ENCODE results near the gene GAL3ST2.
"Not testable (repeated sequence)": the region's sequence is repeated elsewhere in the genome, so short reads cannot be mapped to it uniquely, and the experiment has no call there.

GAL3ST2 gene

DNA sequence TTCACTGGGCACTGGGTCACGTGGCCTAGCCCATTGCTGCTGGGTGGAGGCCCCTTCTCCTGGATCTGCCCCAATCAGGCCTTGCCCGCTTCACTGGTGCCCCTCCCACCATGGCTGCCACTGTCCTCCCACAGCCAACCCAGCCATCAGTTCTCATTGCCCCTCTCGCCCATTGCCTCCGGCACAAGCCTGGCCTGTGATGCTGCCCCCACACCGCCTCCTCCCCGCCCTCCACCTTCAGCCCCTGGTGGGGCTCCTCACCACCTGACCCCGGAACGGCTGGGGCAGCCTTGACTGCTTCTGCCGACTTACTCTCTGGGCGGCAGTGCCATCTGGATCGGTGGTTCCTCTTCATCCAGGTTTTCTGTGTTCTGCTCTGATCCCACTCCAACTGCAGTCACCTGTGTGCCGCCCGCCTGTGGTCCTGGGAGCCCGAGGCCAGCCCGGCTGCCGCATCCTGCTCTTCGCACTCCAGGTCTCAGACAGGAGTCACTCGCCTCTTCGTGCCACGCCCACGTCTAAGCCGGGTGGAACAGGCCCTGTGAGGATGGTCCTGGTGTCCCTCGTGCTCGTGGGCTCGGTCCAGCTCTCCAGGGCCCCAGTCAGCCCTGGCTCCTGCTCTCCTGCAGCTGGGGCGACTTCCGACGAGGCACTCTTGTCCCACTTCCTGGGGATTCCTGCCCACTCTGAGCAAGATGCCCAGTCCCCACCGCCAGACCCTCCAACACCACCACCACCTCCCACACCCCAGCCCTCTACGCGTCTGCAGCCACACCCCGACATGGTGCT, 28.0 kb upstream of the GAL3ST2 start:
- DNase-seq = no peak

DNA sequence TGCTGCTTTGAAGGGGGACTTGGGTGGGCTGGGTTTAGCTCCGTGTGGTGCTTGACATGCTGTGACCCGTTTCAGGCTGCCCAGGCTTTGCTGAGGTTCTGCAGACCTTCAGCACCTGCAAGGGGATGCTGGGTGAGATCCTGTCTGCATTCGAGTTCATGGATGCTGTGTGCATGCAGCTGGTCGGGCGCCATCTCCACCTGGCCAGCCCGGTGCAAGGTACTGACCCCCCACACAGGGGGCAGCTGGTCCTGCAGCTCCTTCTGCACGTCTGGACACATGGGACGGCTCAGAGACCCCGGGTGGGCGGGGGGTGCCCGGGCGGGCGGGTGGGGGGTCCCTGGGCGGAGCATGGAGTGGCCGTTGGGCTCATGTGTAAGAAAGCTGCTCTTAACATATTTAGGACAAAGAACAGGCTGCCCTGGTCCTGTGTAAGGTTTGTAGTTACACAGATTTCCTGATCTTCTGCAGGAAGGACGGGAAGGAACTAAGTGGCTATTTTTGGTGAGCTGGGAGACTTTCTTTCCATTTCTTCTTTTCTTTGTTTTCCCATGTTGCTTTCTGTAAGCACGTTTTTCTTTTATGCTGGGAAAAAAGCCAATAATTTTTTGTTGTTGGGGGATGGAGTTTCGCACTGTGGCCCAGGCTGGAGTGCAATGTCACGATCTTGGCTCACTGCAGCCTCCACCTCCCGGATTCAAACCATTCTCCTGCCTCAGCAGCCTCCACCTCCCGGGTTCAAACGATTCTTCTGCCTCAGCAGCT, 26.4 kb upstream of the GAL3ST2 start:
- DNase-seq = no peak

DNA sequence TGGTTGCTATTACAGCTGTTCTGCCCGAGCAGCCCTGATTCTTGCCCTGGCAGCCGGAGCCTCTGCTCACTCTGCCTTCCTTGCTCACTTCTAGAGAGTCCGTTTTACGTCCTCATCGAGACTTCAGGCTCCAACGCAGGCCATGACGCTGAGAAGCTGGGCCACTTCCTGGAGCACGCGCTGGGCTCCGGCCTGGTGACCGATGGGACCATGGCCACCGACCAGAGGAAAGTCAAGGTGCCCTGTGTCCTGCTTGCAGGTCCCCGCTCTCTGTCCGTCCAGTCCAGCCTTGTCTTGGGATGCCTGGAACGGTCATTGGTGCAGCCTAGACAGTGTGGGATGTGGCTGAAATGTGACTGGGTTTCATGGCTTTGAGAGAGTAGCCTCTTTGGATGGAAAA, 25.5 kb upstream of the GAL3ST2 start:
- no peak for DNase-seq

DNA sequence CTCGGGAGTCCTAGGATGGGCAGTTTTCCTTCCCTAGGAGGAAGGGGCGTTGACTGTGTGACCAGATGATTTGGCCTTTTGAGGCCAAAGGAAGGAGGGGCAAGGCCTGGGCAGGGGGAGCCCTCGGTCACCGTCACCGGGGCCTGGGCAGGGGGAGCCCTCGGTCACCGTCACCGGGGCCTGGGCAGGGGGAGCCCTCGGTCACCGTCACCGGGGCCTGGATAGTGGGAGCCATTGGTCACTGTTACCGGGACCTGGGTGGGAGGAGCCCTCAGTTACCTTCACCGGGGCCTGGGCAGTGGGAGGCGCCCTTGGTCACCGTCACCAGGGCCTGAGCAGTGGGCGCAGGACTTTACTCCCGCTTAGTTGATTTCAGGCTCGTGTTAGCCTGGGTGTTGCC, 24.8 kb upstream of the GAL3ST2 start:
- DNase-seq = no peak

DNA sequence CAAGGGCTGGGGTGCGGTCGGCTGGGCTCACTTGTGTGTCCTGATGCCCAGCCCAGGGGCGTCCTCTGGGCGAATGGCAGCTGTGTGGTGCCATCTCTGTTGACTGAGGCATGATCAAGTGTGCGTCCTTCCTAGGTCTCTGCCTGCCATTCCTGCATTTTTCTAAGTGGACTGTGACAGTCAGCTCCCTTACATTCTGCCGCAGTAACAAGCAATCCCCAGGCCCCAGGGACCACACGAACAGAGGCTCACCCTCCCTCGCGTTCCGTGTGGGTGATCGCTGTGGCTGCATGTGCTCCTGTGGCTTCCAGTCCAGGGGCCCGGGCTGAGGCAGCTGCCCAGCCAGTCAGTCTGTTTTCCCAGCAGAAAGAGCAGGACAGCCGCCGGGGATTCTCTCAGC, 24.4 kb upstream of the GAL3ST2 start:
- no peak for DNase-seq

DNA sequence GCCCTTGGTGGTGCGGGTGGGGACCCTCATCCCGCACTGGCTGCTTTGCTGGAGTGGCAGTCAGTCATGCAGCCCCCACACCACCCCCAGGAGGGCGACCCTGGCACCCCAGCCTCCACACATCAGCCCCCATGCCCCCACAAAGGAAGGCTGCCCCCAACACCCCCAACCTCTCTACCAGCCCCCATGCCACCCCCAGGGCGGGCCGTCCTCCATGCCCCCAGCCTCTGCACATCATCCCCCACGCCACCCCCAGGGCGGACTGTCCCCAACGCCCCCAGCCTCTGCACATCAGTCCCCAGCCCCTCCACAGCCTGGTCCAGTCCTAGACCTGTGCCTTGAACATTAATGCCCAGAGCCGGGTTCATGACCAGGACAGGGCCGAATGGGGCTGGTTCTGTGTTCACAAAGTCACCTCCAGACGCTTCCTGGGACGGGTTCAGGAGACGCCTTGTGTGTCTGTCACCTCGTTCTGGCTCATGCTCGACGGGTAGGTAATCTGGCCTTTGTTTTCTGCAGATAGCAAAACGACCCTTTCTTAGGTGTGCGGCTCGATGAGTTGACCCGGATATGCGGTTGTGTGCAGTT, 23.8 kb upstream of the GAL3ST2 start:
- DNase-seq = no peak

DNA sequence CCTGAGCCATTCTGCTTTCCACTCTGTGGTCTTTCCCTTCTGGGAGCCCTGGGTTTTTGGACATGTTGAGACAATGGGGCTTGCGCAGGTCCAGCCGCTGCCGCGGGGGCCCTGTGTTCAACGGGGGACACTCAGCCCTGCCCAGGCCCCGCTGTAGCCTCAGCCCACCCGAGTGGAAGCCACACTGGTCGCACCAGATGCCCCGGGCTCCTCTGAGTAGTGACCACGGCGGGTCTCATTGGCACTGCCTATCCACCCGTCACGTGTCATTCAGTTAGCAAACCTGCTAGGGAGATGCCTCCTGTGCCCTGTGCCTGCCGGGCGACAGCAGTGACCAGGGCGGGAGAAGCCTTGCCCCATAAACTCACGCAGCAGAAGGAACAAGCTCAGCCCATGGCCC, 23.1 kb upstream of the GAL3ST2 start:
- DNase-seq = no peak

DNA sequence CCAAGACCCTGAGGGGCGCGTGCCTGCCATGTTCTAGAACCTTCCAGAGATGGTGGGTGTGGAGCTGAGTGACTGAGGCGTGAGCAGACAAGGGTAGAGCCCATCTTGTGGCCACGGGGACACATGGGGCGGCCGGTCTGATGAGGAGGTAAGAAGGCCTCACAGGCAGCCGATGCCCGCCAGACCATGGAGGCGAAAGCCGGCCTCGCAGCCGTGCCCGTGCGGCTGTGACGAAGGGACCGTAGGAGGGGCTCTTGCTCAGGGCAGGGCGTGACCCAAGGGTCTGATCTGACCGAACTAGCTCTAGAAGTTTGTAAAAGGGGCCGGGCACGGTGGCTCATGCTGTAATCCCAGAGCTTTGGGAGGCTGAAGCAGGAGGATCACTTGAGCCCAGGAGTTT, 22.6 kb upstream of the GAL3ST2 start:
- DNase-seq = no peak

DNA sequence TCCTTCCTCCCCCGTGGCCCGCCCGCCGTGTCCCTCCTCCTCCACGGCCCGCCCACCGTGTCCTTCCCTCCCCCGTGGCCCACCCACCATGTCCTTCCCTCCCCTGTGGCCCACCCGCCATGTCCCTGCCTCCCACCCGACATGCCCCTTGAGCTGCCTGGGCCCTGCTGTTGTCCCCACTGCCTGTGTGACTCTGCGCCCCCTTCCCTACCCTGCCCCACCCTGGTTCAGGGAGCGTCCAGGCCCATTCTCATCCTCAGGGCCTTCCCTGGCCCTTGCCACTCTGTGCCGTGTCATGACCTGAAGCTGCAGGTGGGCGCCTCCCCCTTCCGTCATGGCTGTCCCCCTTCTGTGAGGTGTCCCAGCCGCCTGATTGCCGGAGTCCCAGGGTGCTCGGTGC, 21.5 kb upstream of the GAL3ST2 start:
- DNase-seq = no peak

DNA sequence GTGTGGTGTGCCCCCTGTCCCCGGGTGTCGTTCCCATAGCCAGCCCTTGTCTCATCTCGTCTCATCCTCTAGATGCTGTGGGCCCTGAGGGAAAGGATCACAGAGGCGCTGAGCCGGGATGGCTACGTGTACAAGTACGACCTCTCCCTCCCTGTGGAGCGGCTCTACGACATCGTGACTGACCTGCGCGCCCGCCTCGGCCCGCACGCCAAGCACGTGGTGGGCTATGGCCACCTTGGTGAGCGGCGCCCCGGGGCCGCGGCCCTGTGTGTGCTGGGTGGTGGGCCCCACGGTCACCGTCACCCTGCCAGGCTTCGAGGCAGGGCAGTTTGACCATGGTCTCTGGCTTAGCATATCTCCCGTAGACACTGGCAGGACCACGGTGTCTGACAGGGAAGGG, 20.8 kb upstream of the GAL3ST2 start:
- no peak for DNase-seq

DNA sequence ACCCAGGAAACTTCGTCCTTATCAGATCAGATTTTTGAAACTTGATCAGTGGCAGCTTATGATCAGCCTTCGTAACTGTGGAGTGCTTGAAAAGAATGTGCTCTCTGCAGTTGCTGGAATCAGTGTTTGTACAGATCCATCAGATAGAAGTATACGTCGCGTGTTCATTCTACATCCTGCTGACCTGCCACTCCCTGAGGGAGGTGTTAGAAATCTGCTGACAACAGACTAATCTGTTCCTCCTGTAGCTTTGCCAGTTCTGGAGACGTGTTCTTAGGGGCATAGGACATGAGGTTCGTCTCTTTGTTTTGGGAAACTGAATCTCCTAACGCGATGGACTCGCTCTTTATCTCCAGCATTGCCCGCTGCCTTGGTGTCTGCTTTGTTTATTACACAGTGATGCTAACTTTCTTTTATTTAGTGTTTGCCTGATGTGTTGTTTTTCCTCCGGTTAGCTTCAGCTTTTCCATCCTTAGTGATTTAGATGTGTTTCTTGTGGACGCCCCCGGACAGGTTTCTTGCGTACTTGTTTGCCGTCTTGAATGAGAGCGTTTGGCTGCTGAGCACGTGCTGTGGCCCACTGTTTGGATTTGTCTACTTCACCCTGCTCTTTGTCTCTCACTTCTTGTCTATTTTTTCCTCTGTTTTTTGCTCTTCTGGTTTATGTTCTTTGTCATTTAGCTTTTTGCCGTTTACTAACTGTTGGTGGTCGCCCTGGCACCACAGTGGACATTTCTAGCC, 17.4 kb upstream of the GAL3ST2 start:
- no peak for DNase-seq

DNA sequence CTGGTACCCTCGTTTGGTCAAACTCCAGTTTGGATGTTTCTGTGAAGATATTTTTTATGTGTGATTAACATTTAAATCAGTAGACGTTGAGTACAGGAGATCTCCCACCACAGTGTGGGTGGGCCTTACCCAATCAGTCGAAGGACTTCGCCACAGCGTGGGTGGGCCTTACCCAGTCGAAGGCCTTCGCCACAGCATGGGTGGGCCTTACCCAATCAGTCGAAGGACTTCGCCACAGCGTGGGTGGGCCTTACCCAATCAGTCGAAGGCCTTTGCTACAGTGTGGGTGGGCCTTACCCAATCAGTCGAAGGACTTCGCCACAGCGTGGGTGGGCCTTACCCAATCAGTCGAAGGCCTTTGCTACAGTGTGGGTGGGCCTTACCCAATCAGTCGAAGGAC, 16.7 kb upstream of the GAL3ST2 start:
- DNase-seq = not testable (repeated sequence)

DNA sequence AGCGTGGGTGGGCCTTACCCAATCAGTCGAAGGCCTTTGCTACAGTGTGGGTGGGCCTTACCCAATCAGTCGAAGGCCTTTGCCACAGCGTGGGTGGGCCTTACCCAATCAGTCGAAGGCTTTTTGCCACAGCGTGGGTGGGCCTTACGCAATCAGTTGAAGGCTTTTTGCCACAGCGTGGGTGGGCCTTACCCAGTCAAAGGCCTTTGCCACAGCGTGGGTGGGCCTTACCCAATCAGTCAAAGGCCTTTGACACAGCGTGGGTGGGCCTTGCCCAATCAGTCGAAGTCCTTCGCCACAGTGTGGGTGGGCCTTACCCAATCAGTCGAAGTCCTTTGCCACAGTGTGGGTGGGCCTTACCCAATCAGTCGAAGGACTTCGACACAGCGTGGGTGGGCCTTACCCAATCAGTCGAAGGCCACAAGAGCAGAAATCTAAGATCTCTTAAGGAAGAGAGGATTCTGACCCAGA, 16.3 kb upstream of the GAL3ST2 start:
- no peak for DNase-seq

DNA sequence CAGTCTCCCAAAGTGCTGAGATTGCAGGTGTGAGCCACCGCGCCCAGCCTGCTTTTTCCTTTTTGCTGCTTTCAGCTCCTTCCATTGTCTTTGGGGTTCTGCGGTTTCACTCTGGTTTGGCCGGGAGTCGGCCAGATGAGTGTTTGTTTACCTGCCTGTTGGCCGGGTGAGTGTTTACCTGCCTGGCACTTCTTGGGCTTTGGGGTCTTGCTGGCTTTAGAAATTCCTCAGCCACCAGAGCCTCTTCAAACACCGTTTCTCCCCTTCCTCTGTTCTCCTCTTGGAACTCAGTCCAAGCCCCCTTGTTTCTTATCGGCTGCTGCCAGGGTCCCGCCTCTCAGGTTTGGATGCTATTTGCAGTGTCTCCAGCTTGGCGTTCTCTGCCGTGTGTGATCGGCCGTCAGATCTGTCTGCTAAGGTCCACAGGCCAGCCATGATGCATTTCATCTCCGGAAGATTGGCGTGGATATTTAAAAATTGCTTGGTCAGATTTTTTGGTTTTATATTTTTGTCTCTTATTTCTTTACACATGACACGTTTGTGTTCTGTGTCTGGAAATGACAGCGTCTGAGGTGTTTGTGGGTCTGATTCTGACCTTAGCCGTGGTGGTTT, 14.2 kb upstream of the GAL3ST2 start:
- peak; percentile 23 for DNase-seq

DNA sequence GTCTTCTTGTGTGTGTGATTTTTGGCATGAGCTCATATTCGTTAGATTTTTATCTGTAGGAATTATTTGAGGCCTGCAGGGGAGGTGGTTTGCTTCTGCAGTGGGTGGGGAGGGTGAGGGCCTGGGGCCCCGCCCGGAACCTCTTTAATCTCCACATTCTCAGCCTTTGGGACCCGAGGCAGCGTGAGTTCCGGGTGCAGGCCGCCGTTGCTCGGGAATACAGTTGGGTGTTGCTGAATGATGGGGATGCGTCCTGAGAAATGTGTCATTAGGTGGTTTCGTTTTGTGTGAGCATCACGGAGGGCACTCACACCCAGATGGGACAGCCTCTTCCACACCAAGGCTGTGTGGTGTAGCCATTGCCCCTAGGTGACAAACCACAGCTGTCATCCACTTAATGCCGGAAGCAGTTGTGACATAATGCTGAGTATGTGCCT, 13.7 kb upstream of the GAL3ST2 start:
- peak; percentile 89 for DNase-seq

DNA sequence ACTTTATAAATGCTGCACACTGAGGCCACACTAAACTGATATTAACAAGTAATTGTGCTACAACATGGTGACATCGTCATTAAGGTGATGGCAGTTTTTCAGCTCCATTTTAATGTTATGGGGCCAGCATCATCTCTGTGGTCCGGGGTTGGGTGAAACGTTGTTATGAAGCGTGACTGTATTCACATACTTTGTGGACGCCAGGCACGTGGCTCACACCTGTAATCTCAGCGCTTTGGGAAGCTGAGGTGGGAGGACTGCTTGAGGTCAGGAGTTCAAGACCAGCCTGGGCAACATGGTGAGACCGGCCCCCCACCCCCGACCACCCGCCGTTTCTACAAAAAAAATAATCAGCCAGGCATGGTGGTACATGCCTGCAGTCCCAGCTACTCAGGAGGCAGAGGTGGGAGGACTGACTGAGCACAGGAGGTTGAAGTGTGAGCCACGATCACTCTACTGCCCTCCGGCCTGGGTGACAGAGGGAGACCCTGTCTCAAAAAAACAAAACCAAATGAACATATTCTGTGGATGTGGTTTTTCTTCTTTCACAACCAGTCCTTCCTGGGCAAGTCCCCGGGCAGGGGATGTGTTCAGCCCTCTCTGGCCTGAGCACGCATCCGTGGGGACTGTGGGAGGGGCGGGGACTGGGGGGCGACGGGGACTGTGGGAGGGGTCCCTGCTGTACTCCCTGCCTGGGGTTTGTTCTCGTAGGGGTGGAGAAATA, 12.9 kb upstream of the GAL3ST2 start:
- peak; percentile 33 for DNase-seq

DNA sequence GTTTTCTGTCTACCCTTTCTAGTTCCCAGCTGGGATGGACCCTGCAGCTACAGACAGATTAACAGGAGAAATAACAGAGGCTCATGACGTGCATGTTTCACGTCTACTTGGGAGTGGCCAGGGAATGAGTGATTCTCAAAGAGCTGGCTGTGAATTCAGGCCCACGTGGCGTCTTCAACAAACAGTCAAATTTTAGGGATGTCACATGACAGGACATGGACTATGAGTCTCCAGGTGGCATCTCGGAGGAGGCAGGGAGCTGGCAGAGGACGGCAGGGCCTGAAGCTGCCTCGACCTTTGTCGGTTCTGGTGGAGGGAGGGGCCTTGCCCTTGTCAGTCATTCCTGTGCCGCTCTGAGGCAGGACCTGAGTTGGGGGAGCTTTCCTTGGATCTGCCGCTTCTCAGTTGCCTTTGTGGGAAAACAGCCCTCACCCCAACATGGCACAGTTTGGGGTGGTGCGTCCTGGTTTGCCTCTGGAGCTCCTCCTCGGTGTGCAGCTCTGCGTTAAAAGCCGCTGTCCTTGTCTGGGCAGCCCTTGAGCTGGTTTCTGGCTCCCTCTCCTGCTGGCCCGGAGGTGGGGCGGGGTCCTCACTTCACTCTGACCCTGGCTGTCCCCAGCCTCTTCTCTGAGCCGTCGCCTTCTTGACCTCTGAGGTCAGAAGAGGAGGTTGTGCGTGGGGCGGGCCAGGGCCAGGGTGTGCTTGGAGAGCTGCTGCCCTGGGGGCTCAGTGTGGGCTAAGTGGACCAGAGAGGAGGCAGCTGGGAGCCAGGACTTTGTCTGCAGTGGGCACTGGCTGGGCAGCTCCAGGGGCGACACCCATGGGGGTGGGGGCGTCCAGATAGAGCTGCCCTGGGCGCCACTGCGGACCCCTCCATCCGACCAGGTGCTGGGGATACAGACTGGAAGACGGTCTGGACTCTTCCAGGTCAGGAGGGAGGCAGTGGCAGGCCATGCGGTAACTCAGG, 12.1 kb upstream of the GAL3ST2 start:
- DNase-seq = no peak

DNA sequence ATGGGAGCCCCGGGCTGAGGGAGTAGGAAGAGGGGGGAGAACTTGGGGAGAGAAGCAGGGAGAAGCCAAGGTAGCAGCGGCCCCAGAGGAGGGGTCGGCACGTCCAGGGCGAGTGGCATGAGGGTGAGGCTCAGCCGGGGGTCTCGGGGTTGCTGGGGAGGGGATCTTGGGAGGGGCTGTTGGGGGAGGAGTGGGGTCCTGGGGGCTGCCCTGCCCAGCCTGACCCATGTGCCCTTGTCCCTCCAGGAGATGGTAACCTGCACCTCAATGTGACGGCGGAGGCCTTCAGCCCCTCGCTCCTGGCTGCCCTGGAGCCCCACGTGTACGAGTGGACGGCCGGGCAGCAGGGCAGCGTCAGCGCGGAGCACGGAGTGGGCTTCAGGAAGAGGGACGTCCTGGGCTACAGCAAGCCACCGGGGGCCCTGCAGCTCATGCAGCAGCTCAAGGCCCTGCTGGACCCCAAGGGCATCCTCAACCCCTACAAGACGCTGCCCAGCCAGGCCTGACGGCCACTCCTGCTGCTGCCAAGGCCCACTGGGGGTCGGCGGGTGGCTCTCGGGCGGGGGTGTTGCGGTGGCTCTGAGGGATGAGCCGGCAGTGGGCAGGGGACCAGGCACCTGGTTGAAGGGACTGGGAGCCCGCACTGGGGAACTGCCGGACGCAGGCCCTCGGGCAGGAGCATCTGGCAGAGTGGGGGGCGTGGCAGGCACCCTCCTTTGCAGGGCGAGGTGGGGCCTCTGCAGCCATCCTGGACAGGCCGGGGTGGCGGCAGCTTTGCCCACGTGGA, 9.0 kb upstream of the GAL3ST2 start:
- no peak for DNase-seq

DNA sequence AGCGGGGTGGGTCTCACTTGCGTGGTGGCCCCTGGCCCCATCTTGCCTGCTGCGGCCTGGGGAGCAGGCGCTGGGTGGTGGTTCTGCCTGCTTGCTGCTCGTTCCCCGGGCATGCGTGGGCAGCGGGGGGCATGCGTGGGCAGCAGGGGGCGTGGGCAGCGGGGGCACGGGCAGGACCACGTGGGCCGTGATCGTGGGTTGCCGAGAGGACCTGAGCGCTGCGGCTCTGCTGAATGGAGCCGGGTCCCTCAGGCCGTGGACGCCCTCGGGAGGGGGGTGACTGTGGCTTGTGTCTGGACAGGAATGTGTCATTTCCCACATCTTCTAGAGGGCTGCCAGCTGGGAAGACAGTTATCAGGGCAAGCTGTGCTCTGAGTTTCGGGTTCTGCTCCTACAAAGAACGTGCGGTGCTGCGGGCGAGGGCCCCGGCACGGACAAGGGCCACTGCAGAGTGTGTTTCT, 8.3 kb upstream of the GAL3ST2 start:
- DNase-seq = no peak

DNA sequence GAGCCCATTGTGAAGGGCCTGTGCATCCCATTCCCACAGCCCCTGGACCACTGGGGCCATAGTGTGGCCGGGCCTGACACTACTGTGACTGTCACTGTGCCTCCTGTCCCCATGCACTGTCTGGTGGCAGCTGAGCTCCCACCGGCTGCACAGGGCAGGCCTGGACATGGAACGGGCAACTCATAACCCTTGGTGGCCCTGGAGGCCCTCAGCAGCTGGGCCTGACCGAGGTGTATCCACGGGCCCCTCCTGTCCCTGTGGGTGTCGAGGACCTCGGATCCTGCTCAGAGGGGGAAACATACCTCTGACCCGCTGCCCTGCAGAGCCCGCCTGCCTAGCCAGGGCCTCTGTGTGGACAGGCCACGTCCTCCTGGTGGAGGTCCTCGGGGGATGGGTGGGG, 7.8 kb upstream of the GAL3ST2 start:
- DNase-seq = no peak

Data from CD4-positive, alpha-beta T cell treated with Interleukin-4 for 4 hours (primary cell).